Sciatic nerve (tissue), 2 donors: ENCODE data around the gene CRYBA4. TPM values are rescaled to one million over a fixed set of nuclear protein-coding genes. Genes with fewer than 3 reads are reported as not detected.

Source experiments
- ATAC-seq: fragments of 200-7000 bp; cut with Tn5 transposase; one replicate; pipeline ENCODE4 v1.9.1; 2020; ENCODE audit warnings: mild to moderate bottlenecking, moderate library complexity
- DNase-seq: peaks from one replicate; pipeline ENCODE4 v3.0.0-alpha.2; 2020; ENCODE audit warnings: low spot score
- intact Hi-C: fragments of 100-400 bp; cut with DNase I; formaldehyde crosslinking; loops from one replicate; pipeline ENCODE4 v1.14.2; 2022
- total RNA-seq: library from RNA; stranded (reverse); fragmentation: NEBNext Ultra II Directional; extraction: Animal tissue kit (Norgen Biotek cat#: 25700); gene quantifications from one replicate; pipeline ENCODE4 v1.2.1, GENCODE V29; 2021
- donor health status: DM: no; HTN: no; CAD: no.
- donor health status: DM: no; HTN: no; CAD: no.

Gene CRYBA4
- not detected for total RNA-seq

- ATAC-seq, result no peak
- intact Hi-C loops, result no loop called here
- DNase-seq, result no peak
These were observed at the start of gene CRYBA4 for GRCh38 chr22:26621663-26622062. CRYBA4 (plus strand) TSS chr22:26621963; CDS start chr22:26622597, 634 bp downstream.

- DNase-seq, result no peak
These were observed 48.6 kb upstream of the CRYBA4 start for GRCh38 chr22:26573026-26573662.

GRCh38 chr22:26574001-26574723, 47.6 kb upstream of the CRYBA4 start:
- intact Hi-C loops, result no loop called here
- ATAC-seq, result no peak
- DNase-seq, result no peak

More at GRCh38 chr22:26573026-26573662, 48.6 kb upstream of the CRYBA4 start:
- intact Hi-C loops, result no loop called here
- peak; percentile 78 for ATAC-seq

- ATAC-seq (no peak), DNase-seq (no peak)
- intact Hi-C loops, result no loop called here
These were observed 45.6 kb upstream of the CRYBA4 start for GRCh38 chr22:26576026-26576680.

- DNase-seq (no peak), ATAC-seq (no peak)
- intact Hi-C loops, result no loop called here
These were observed 44.7 kb upstream of the CRYBA4 start for GRCh38 chr22:26577081-26577480.

GRCh38 chr22:26579331-26579886, 42.4 kb upstream of the CRYBA4 start:
- ATAC-seq (peak; percentile 48), DNase-seq (no peak)
- intact Hi-C loops, result no loop called here

GRCh38 chr22:26580240-26580962, 41.4 kb upstream of the CRYBA4 start:
- ATAC-seq, result no peak
- intact Hi-C loops, result no loop called here
- DNase-seq, result no peak

GRCh38 chr22:26581026-26581425, 40.7 kb upstream of the CRYBA4 start:
- intact Hi-C loops, result no loop called here
- ATAC-seq, result no peak
- DNase-seq, result no peak

- no peak for DNase-seq
- no peak for ATAC-seq
- intact Hi-C loops, result no loop called here
These were observed 40.1 kb upstream of the CRYBA4 start for GRCh38 chr22:26581633-26582168.

- intact Hi-C loops, result no loop called here
- ATAC-seq, result no peak
- DNase-seq, result no peak
These were observed 37.8 kb upstream of the CRYBA4 start for GRCh38 chr22:26584010-26584409.

- DNase-seq (peak; percentile 68), ATAC-seq (no peak)
- intact Hi-C loops, result no loop called here
These were observed 36.5 kb upstream of the CRYBA4 start for GRCh38 chr22:26585104-26585790.

- ATAC-seq (no peak), DNase-seq (no peak)
- intact Hi-C loops, result no loop called here
These were observed 35.0 kb upstream of the CRYBA4 start for GRCh38 chr22:26586556-26587325.

GRCh38 chr22:26587991-26588613, 33.7 kb upstream of the CRYBA4 start:
- intact Hi-C loops, result no loop called here
- ATAC-seq, result no peak
- no peak for DNase-seq

- intact Hi-C loops, result no loop called here
These were observed 32.9 kb upstream of the CRYBA4 start for GRCh38 chr22:26588729-26589366.

GRCh38 chr22:26589367-26589844, 32.4 kb upstream of the CRYBA4 start:
- ATAC-seq, result no peak
- peak; percentile 70 for DNase-seq
- intact Hi-C loops, result no loop called here

More at GRCh38 chr22:26588729-26589366, 32.9 kb upstream of the CRYBA4 start:
- ATAC-seq (peak; percentile 11), DNase-seq (no peak)

- DNase-seq (peak; percentile 88), ATAC-seq (peak; percentile 96)
- intact Hi-C loops, result no loop called here
These were observed 31.7 kb upstream of the CRYBA4 start, which contains the start of gene TPST2 for GRCh38 chr22:26589845-26590736. TPST2 (minus strand) TSS chr22:26590132; CDS start chr22:26541630, 48,502 bp downstream.
